ENCODE results near the gene CDH23. TPM values are rescaled to one million over a fixed set of nuclear protein-coding genes. Genes with fewer than 3 reads are reported as not detected.

The CDH23 gene
- total RNA-seq, 1 experiment from 2014 or later: 0.02 TPM

DNA sequence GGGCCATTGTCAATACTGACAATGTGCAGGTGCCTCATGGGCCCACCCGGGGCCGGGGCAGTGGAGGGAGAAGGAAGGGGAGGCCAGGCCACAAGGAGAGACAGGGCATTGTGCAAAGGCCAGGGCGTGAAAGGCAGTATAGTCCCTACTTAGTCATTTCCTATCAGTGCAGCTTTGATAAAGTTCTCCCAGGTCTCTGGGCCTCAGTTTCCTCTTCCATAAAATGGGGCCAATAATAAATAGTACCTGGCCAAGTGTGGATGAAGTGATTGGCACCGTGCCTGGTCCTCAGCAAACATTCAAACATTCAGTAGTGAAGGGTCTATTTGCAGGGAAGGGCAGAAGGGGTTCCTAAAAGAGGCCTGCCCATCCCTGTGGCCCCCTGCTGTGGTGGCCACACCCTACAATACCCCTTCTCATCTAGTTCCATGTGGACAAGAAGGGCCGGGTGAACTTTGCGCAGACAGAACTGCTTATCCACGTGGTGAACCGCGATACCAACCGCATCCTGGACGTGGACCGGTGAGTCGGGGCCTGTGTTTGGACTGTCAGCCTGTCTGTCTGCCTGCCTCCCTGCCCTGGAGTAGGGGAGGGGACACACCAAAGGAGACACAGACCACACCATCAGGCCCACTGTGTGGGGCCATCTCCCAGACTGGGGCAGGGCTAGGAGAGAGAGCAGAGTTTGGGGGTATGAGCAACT, 413.5 kb downstream of the CDH23 start:
- Mint-ChIP-seq H3K4me1 (ENCODE audit: insufficient read depth, unreplicated experiment) (no peaks in the 10 kb centered on the region), H3K9me3 (ENCODE audit: unreplicated experiment) (no peaks in the 10 kb centered on the region), H3K36me3 (ENCODE audit: insufficient read depth, unreplicated experiment) (peaks cover 15% of the 10 kb centered on the region), H3K27me3 (ENCODE audit: insufficient read depth, unreplicated experiment) (peaks cover 6% of the 10 kb centered on the region), H3K27ac (ENCODE audit: low read depth, unreplicated experiment) (no peak overlapping the region), H3K4me3 (ENCODE audit: unreplicated experiment) (no peak overlapping the region)
- CTCF ChIA-PET: interaction anchor here (0.6 to 4.5 kb wide), 2 partner anchors 427 to 540 kb away, joined by 3 to 30 read pairs; no protein-coding TSS in a partner anchor
- no peak for DNase-seq (ENCODE audit: unreplicated experiment)
- POLR2A ChIA-PET: interaction anchor here (0.7 kb wide), 1 partner anchor 97 kb away, joined by 3 read pairs; no protein-coding TSS in a partner anchor
- no TSS peak for BruUV-seq (replicated peaks)
- TF ChIP-seq, protein P1, sequence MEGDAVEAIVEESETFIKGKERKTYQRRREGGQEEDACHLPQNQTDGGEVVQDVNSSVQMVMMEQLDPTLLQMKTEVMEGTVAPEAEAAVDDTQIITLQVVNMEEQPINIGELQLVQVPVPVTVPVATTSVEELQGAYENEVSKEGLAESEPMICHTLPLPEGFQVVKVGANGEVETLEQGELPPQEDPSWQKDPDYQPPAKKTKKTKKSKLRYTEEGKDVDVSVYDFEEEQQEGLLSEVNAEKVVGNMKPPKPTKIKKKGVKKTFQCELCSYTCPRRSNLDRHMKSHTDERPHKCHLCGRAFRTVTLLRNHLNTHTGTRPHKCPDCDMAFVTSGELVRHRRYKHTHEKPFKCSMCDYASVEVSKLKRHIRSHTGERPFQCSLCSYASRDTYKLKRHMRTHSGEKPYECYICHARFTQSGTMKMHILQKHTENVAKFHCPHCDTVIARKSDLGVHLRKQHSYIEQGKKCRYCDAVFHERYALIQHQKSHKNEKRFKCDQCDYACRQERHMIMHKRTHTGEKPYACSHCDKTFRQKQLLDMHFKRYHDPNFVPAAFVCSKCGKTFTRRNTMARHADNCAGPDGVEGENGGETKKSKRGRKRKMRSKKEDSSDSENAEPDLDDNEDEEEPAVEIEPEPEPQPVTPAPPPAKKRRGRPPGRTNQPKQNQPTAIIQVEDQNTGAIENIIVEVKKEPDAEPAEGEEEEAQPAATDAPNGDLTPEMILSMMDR (IDR thresholded peaks at IDR 0.05; ENCODE audit: unreplicated experiment): no peak
- intact Hi-C loops (cut with micrococcal nuclease): loop anchor here (5.0 kb wide), 3 partner anchors 83 to 428 kb away; no protein-coding TSS in a partner anchor

- POLR2A ChIA-PET: interaction anchor here (0.6 to 1.2 kb wide), 2 partner anchors 184 to 430 kb away, joined by 3 read pairs; no protein-coding TSS in a partner anchor
Observed at GRCh38 chr10:71811351-71811750, 414.6 kb downstream of the CDH23 start.

DNA sequence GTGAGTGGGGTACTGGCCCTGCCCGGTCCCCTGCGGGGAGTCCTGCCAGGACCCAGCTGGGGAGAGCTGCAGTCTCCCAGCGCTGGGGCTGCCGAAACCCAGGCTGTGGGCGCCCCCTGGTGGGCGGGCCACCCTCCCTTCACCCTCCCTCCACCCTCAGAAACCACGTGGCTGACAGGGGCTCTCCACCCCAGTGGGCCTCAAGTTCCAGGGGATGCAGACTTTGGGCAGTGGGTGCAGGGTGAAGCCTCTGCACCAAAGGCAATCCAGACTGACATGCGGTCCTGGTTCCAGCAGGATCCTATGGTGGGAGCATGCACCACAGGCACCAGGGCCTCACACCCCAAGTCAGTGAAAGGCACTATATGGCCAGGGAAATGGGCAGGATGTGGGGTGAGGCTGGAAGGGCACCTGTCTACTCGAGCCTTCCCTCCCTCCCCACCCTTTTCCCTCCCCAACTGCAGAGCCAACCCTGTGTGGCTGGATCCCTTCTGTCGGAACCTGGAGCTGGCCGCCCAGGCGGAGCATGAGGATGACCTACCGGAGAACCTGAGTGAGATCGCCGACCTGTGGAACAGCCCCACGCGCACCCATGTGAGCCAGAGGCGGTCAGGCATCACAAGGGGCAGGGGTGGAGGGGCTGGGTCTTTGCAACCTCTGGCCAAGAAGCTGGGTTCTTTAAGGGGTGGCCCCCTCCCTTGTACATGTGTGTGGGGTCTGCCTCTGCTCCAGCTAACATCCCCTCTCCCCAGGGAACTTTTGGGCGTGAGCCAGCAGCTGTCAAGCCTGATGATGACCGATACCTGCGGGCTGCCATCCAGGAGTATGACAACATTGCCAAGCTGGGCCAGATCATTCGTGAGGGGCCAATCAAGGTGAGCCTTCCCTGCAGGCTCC, 415.5 kb downstream of the CDH23 start:
- no peaks in the 10 kb centered on the region for H3K27me3 Mint-ChIP-seq (ENCODE audit: insufficient read depth, unreplicated experiment)
- no peaks in the 10 kb centered on the region for H3K4me1 Mint-ChIP-seq (ENCODE audit: insufficient read depth, unreplicated experiment)
- peaks cover 29% of the 10 kb centered on the region for H3K36me3 Mint-ChIP-seq (ENCODE audit: insufficient read depth, unreplicated experiment)
- no peak overlapping the region for H3K4me3 Mint-ChIP-seq (ENCODE audit: unreplicated experiment)
- TF ChIP-seq, protein P1 (IDR thresholded peaks at IDR 0.05; ENCODE audit: unreplicated experiment): peak; percentile 91
- no peaks in the 10 kb centered on the region for H3K9me3 Mint-ChIP-seq (ENCODE audit: unreplicated experiment)
- no TSS peak for BruUV-seq (replicated peaks)
- ChIA-PET CTCF (interaction anchor here (0.7 to 4.5 kb wide), 12 partner anchors 10 to 498 kb away, joined by 3 to 30 read pairs (median 4); partner anchors contain the start of gene SLC29A3), POLR2A (interaction anchor here (0.6 to 1.2 kb wide), 3 partner anchors 84 to 431 kb away, joined by 3 read pairs; no protein-coding TSS in a partner anchor)
- intact Hi-C loops (cut with micrococcal nuclease): loop anchor here (1.0 to 5.0 kb wide), 5 partner anchors 84 to 498 kb away; no protein-coding TSS in a partner anchor
- no peak overlapping the region for H3K27ac Mint-ChIP-seq (ENCODE audit: low read depth, unreplicated experiment)
- DNase-seq (ENCODE audit: unreplicated experiment): peak; percentile 62

More at GRCh38 chr10:71811351-71811750, 414.6 kb downstream of the CDH23 start:
- Mint-ChIP-seq H3K4me3 (ENCODE audit: unreplicated experiment) (no peak overlapping the region), H3K27me3 (ENCODE audit: insufficient read depth, unreplicated experiment) (no peaks in the 10 kb centered on the region), H3K9me3 (ENCODE audit: unreplicated experiment) (no peaks in the 10 kb centered on the region), H3K27ac (ENCODE audit: low read depth, unreplicated experiment) (no peak overlapping the region), H3K4me1 (ENCODE audit: insufficient read depth, unreplicated experiment) (no peaks in the 10 kb centered on the region), H3K36me3 (ENCODE audit: insufficient read depth, unreplicated experiment) (peaks cover 20% of the 10 kb centered on the region)
- BruUV-seq (replicated peaks): no TSS peak
- TF ChIP-seq, protein P1 (IDR thresholded peaks at IDR 0.05; ENCODE audit: unreplicated experiment): no peak
- intact Hi-C loops (cut with micrococcal nuclease): loop anchor here (5.0 kb wide), 3 partner anchors 84 to 429 kb away; no protein-coding TSS in a partner anchor
- CTCF ChIA-PET: interaction anchor here (0.6 to 4.5 kb wide), 10 partner anchors 15 to 491 kb away, joined by 3 to 30 read pairs (median 5); no protein-coding TSS in a partner anchor
- DNase-seq (ENCODE audit: unreplicated experiment): no peak
